Peyer's patch (tissue), 4 donors: Measurements from ENCODE around the gene TNPO3.

ENCODE experiments used
- POLR2A ChIP-seq, 2 donors: fragments of 450-650 bp; IDR thresholded peaks; one replicate each; pipeline ENCODE4 v1.5.1; 2017; ENCODE audit warnings: antibody characterized with exemption in 2 of 2, mild to moderate bottlenecking in 2 of 2, moderate library complexity in 2 of 2
- TF ChIP-seq, protein P1 (sequence below), 6 experiments: fragments of 450-650 bp in 4 of 6; fragments of 200-600 bp in 2 of 6; sonication (generic) in 1 of 6; IDR thresholded peaks; one replicate each; pipeline ENCODE4 v1.5.1; 2017 to 2019; ENCODE audit warnings: antibody characterized with exemption in 6 of 6, mild to moderate bottlenecking in 3 of 6, moderate library complexity in 1 of 6

DNA sequence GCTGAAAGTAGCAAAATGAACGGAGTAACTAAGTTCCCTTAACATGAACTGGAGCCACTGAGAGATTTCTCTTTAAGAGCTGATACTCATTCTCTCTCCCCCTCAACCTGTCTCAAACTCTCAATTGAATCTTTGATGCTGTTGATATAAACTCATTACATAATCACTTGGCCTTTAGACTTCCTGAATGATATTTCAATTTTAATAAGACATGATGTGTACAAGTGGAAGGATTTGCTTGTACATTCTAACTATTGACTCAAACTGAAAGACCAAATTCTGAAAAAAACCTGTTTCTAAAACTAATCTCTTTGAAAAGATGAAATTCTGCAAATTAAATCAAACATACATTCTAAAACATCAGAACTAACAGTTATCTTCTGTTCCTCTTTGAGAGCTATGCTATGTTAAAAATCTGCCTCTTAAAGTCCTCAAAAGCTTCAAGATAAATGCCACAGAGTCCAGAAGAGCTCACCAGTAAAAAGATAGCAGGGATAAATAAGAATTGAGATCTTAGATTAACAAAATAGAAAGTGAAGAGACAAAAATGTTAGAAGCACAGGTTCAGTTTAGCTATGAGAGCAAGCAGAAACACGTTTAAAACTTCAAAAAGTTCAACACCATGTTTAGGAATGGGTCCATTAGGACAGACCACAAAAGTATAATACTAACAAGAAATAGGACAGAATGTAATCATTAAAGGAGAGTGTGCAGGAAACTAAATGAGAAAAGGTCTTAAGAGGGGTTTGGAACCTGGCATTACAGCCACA, 46.1 kb downstream of the TNPO3 start:
- TF ChIP-seq, protein P1, sequence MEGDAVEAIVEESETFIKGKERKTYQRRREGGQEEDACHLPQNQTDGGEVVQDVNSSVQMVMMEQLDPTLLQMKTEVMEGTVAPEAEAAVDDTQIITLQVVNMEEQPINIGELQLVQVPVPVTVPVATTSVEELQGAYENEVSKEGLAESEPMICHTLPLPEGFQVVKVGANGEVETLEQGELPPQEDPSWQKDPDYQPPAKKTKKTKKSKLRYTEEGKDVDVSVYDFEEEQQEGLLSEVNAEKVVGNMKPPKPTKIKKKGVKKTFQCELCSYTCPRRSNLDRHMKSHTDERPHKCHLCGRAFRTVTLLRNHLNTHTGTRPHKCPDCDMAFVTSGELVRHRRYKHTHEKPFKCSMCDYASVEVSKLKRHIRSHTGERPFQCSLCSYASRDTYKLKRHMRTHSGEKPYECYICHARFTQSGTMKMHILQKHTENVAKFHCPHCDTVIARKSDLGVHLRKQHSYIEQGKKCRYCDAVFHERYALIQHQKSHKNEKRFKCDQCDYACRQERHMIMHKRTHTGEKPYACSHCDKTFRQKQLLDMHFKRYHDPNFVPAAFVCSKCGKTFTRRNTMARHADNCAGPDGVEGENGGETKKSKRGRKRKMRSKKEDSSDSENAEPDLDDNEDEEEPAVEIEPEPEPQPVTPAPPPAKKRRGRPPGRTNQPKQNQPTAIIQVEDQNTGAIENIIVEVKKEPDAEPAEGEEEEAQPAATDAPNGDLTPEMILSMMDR (IDR thresholded peaks at IDR 0.05) = no peak
- no peak for TF ChIP-seq POLR2A (IDR thresholded peaks at IDR 0.05)
